ENCODE data around the gene B3GALT4.
"Not testable (repeated sequence)": the region's sequence is repeated elsewhere in the genome, so short reads cannot be mapped to it uniquely, and the experiment has no call there.

The B3GALT4 gene

GRCh38 chr6:33276864-33277662 lies at the start of gene B3GALT4:
Gene B3GALT4 (plus strand): TSS chr6:33277123. CDS start chr6:33277420, 297 bp downstream.
- peak; percentile 94 for FAIRE-seq

- FAIRE-seq: no peak
These were observed 41.7 kb upstream of the B3GALT4 start for GRCh38 chr6:33235221-33235634.

- no peak for FAIRE-seq
These were observed 40.6 kb upstream of the B3GALT4 start for GRCh38 chr6:33236328-33236727.

- no peak for FAIRE-seq
These were observed 40.1 kb upstream of the B3GALT4 start for GRCh38 chr6:33236852-33237251.

- no peak for FAIRE-seq
These were observed 39.2 kb upstream of the B3GALT4 start for GRCh38 chr6:33237741-33238140.

GRCh38 chr6:33241968-33242367 lies 35.0 kb upstream of the B3GALT4 start:
- no peak for FAIRE-seq

- no peak for FAIRE-seq
These were observed 33.4 kb upstream of the B3GALT4 start for GRCh38 chr6:33243476-33243875.

- no peak for FAIRE-seq
These were observed 28.8 kb upstream of the B3GALT4 start for GRCh38 chr6:33247977-33248642.

- FAIRE-seq: no peak
These were observed 28.3 kb upstream of the B3GALT4 start for GRCh38 chr6:33248643-33248931.

GRCh38 chr6:33248932-33249731 lies 27.8 kb upstream of the B3GALT4 start:
- peak; percentile 99 for FAIRE-seq

- no peak for FAIRE-seq
These were observed 26.9 kb upstream of the B3GALT4 start for GRCh38 chr6:33249732-33250630.

GRCh38 chr6:33250731-33251130 lies 26.2 kb upstream of the B3GALT4 start:
- FAIRE-seq: no peak

- no peak for FAIRE-seq
These were observed 25.4 kb upstream of the B3GALT4 start for GRCh38 chr6:33251395-33252012.

GRCh38 chr6:33252759-33253158 lies 24.2 kb upstream of the B3GALT4 start:
- FAIRE-seq: no peak

GRCh38 chr6:33254591-33254990 lies 22.3 kb upstream of the B3GALT4 start:
- no peak for FAIRE-seq

GRCh38 chr6:33259032-33259431 lies 17.9 kb upstream of the B3GALT4 start:
- no peak for FAIRE-seq

GRCh38 chr6:33262490-33262889 lies 14.4 kb upstream of the B3GALT4 start:
- FAIRE-seq: not testable (repeated sequence)

- FAIRE-seq: no peak
These were observed 12.9 kb upstream of the B3GALT4 start for GRCh38 chr6:33264015-33264414.

- FAIRE-seq: no peak
These were observed 5.8 kb upstream of the B3GALT4 start for GRCh38 chr6:33271117-33271467.

GRCh38 chr6:33271468-33272274 lies 5.3 kb upstream of the B3GALT4 start, which contains the start of the genes RPS18 and VPS52:
Gene RPS18 (plus strand): TSS chr6:33272075. CDS start chr6:33272120, 45 bp downstream.
Gene VPS52 (minus strand): TSS chr6:33271876. CDS start chr6:33271675, 201 bp downstream.
- FAIRE-seq: peak; percentile 96

All from G401.6 (cell line).